SU-DHL-6 (cell line): ENCODE results near the gene SIGLEC7.

Source experiments
- H2AFZ ChIP-seq: fragments of 200-600 bp; sonication (generic); 2 replicates; pipeline ENCODE4 v1.6.1; 2014; ENCODE audit warnings: low read depth, mild to moderate bottlenecking, moderate library complexity, mixed read lengths, antibody characterized with exemption, low read length; ENCODE audit not compliant: severe bottlenecking
- H3F3A ChIP-seq: fragments of 200-600 bp; shearing (Covaris generic); 2 replicates; pipeline ENCODE4 v1.6.0; 2016; ENCODE audit warnings: antibody characterized with exemption, mild to moderate bottlenecking; ENCODE audit not compliant: insufficient read depth
- H3K27ac ChIP-seq: fragments of 200-600 bp; sonication (generic); 2 replicates; pipeline ENCODE4 v1.5.1; 2016; ENCODE audit warnings: low read depth, mild to moderate bottlenecking, low read length, moderate library complexity, mixed read lengths
- H3K27me3 ChIP-seq: fragments of 200-600 bp; sonication (generic), shearing (Covaris generic); 2 replicates; pipeline ENCODE4 v1.6.0; 2014; ENCODE audit warnings: mild to moderate bottlenecking, low read length
- H3K36me3 ChIP-seq: fragments of 200-600 bp; sonication (generic); 2 replicates; pipeline ENCODE4 v1.6.1; 2014; ENCODE audit warnings: mild to moderate bottlenecking, low read length, mixed read lengths
- H3K4me2 ChIP-seq: fragments of 300-600, 200-600 bp; shearing (Covaris generic), sonication (generic); 2 replicates; pipeline ENCODE4 v1.6.0; 2014; ENCODE audit warnings: low read length, low read depth, mild to moderate bottlenecking; ENCODE audit not compliant: poor library complexity, severe bottlenecking
- H3K4me3 ChIP-seq: fragments of 200-600 bp; sonication (generic); 2 replicates; pipeline ENCODE4 v1.5.1; 2014; ENCODE audit warnings: antibody characterized with exemption, low read length, mild to moderate bottlenecking, mixed read lengths; ENCODE audit not compliant: insufficient read depth, poor library complexity, severe bottlenecking
- H3K79me2 ChIP-seq: fragments of 200-600 bp; sonication (generic); 2 replicates; pipeline ENCODE4 v1.6.1; 2014; ENCODE audit warnings: mild to moderate bottlenecking, low read length, moderate library complexity; ENCODE audit not compliant: insufficient read depth
- H3K9ac ChIP-seq: fragments of 200-600 bp; sonication (generic); 2 replicates; pipeline ENCODE4 v1.7.0; 2014; ENCODE audit warnings: mild to moderate bottlenecking, low read length
- H3K9me2 ChIP-seq: fragments of 200-600 bp; sonication (generic); replicated peaks from 2 replicates; pipeline ENCODE4 v1.6.1; 2014; ENCODE audit warnings: low read length; ENCODE audit not compliant: insufficient read depth
- H3K9me3 ChIP-seq: fragments of 200-600 bp; sonication (generic); 2 replicates; pipeline ENCODE4 v1.6.1; 2014; ENCODE audit warnings: low read length, mixed read lengths; ENCODE audit not compliant: insufficient read depth
- H4K20me1 ChIP-seq: fragments of 200-600 bp; sonication (generic); 2 replicates; pipeline ENCODE4 v1.6.1; 2014; ENCODE audit warnings: low read depth, mild to moderate bottlenecking, antibody characterized with exemption, low read length, moderate library complexity, mixed read lengths
- EZH2phosphoT487 ChIP-seq: fragments of 200-600 bp; sonication (generic), shearing (Covaris generic); conservative IDR thresholded peaks from 2 replicates; pipeline ENCODE4 v1.6.1; 2018; ENCODE audit warnings: mild to moderate bottlenecking, antibody characterized with exemption, low read length, moderate library complexity, mixed read lengths
- TF ChIP-seq, protein P1 (sequence below): fragments of 200-600 bp; sonication (generic); IDR thresholded peaks from one replicate; pipeline ENCODE4 v1.5.1; 2017; ENCODE audit warnings: antibody characterized with exemption, mild to moderate bottlenecking, low read length, moderate library complexity; ENCODE audit not compliant: insufficient read depth, poor library complexity, severe bottlenecking

Gene SIGLEC7

GRCh38 chr19:51108805-51109146 lies 33.3 kb upstream of the SIGLEC7 start:
- Histone ChIP-seq H3K79me2 (peaks cover 23% of the 10 kb centered on the region), H3K9me2 (no peaks in the 10 kb centered on the region), H3K9me3 (no peaks in the 10 kb centered on the region), H3K4me3 (peak overlapping the region; percentile 50), H3K36me3 (no peaks in the 10 kb centered on the region), H2AFZ (peak overlapping the region; percentile 85), H4K20me1 (no peaks in the 10 kb centered on the region), H3K27ac (no peak overlapping the region), H3K4me2 (peak overlapping the region; percentile 68), H3F3A (no peaks in the 10 kb centered on the region), H3K9ac (peak overlapping the region; percentile 35; the same call in 1 of the 2 replicates), H3K27me3 (no peaks in the 10 kb centered on the region)
- TF ChIP-seq EZH2phosphoT487: no peak
- TF ChIP-seq, protein P1, sequence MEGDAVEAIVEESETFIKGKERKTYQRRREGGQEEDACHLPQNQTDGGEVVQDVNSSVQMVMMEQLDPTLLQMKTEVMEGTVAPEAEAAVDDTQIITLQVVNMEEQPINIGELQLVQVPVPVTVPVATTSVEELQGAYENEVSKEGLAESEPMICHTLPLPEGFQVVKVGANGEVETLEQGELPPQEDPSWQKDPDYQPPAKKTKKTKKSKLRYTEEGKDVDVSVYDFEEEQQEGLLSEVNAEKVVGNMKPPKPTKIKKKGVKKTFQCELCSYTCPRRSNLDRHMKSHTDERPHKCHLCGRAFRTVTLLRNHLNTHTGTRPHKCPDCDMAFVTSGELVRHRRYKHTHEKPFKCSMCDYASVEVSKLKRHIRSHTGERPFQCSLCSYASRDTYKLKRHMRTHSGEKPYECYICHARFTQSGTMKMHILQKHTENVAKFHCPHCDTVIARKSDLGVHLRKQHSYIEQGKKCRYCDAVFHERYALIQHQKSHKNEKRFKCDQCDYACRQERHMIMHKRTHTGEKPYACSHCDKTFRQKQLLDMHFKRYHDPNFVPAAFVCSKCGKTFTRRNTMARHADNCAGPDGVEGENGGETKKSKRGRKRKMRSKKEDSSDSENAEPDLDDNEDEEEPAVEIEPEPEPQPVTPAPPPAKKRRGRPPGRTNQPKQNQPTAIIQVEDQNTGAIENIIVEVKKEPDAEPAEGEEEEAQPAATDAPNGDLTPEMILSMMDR: no peak

DNA sequence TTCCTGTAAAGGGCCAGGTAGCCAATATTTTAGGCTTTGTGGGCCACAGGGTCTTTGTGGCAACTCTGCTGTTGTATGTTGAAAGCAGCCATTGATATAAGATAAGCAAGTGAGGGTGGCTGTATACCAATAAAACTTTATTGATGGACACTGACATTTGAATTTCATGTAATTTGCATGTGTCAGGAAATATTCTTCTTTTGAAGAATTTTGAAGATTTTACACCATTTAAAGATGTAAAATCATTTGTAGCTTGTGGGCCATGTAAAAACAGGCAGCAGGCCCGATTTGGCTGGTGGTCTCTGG lies 31.5 kb upstream of the SIGLEC7 start:
- Histone ChIP-seq H3K27me3 (no peaks in the 10 kb centered on the region), H3K79me2 (peaks cover 19% of the 10 kb centered on the region), H3K9me3 (no peaks in the 10 kb centered on the region), H3F3A (no peaks in the 10 kb centered on the region), H3K4me3 (no peak overlapping the region), H3K9ac (no peak overlapping the region), H3K27ac (no peak overlapping the region), H3K36me3 (no peaks in the 10 kb centered on the region), H4K20me1 (no peaks in the 10 kb centered on the region), H3K4me2 (no peak overlapping the region), H3K9me2 (no peaks in the 10 kb centered on the region), H2AFZ (no peak overlapping the region)
- no peak for TF ChIP-seq EZH2phosphoT487

DNA sequence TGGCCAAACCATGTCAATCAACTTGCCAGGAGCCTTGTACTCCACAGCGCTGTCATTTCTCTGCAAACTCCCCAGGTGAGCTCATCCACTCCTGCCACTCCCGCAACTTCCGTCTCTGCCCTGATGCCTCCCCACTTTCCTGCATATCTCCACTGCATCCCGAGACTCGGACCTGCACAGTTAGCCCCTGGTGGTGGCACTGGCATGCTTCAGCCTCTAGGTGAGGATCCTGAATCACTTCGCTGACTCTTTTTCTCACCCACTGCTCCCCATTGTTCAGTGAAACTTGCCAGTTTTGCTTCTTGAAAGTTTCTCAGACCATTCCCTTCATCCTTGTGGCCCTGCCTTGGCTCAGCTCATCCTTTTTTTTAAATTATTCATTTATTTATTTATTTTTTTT lies 30.5 kb upstream of the SIGLEC7 start:
- Histone ChIP-seq H3K9me3 (no peaks in the 10 kb centered on the region), H3K9ac (no peak overlapping the region), H3K79me2 (peaks cover 13% of the 10 kb centered on the region), H3K4me3 (no peak overlapping the region), H3K36me3 (no peaks in the 10 kb centered on the region), H3K27ac (no peak overlapping the region), H3F3A (no peaks in the 10 kb centered on the region), H3K4me2 (no peak overlapping the region), H3K9me2 (no peaks in the 10 kb centered on the region), H2AFZ (no peak overlapping the region), H4K20me1 (no peaks in the 10 kb centered on the region), H3K27me3 (no peaks in the 10 kb centered on the region)
- no peak for TF ChIP-seq EZH2phosphoT487
- TF ChIP-seq, protein P1: no peak

GRCh38 chr19:51114087-51114729 lies 27.9 kb upstream of the SIGLEC7 start:
- H3K9me2 ChIP-seq: no peaks in the 10 kb centered on the region
- H3K79me2 ChIP-seq: no peaks in the 10 kb centered on the region
- no peaks in the 10 kb centered on the region for H3K27me3 ChIP-seq
- H3K9ac ChIP-seq: no peak overlapping the region
- no peak overlapping the region for H3K4me2 ChIP-seq
- no peaks in the 10 kb centered on the region for H3K36me3 ChIP-seq
- no peak overlapping the region for H3K4me3 ChIP-seq
- no peak overlapping the region for H3K27ac ChIP-seq
- no peak overlapping the region for H2AFZ ChIP-seq
- no peaks in the 10 kb centered on the region for H4K20me1 ChIP-seq
- no peaks in the 10 kb centered on the region for H3K9me3 ChIP-seq
- no peaks in the 10 kb centered on the region for H3F3A ChIP-seq
- TF ChIP-seq, protein P1: no peak
- TF ChIP-seq EZH2phosphoT487: no peak
